HepG2 (cell line): ENCODE data around the gene SH3D21. TPM values are rescaled to one million over a fixed set of nuclear protein-coding genes. Genes with fewer than 3 reads are reported as not detected.

Experiments used
- GATAD1 ChIP-seq: IDR thresholded peaks from 2 replicates; pipeline ENCODE4 v1.6.1; 2016; ENCODE audit warnings: missing genetic modification reagents, missing compliant biosample characterization
- NRL ChIP-seq: sonication (generic); formaldehyde crosslinking; IDR thresholded peaks from 2 replicates; pipeline ENCODE4 v1.5.0; 2020; ENCODE audit warnings: missing genetic modification reagents, mild to moderate bottlenecking, moderate library complexity, borderline replicate concordance
- POLR2A ChIP-seq, 2 experiments: IDR thresholded peaks; 2 replicates each; pipeline ENCODE4 v1.6.1; 2011; ENCODE audit warnings: low read depth in 2 of 2, low read length in 2 of 2, mild to moderate bottlenecking in 1 of 2, moderate library complexity in 1 of 2; ENCODE audit not compliant: insufficient read depth in 1 of 2
- SAFB2 ChIP-seq: sonication (generic); formaldehyde crosslinking; IDR thresholded peaks from 2 replicates; pipeline ENCODE4 v1.5.1; 2020; ENCODE audit warnings: missing genetic modification reagents, low read depth, mild to moderate bottlenecking, borderline replicate concordance
- SALL1 ChIP-seq: sonication (generic); formaldehyde crosslinking; IDR thresholded peaks from 2 replicates; pipeline ENCODE4 v1.8.0; 2022; ENCODE audit warnings: mild to moderate bottlenecking, missing genetic modification reagents
- TAF1 ChIP-seq: sonication (generic); formaldehyde crosslinking; IDR thresholded peaks from 2 replicates; pipeline ENCODE4 v1.4.0; 2020; ENCODE audit warnings: missing genetic modification reagents
- TCF7 ChIP-seq: sonication (generic); IDR thresholded peaks from 2 replicates; pipeline ENCODE4 v1.6.1; 2016; ENCODE audit warnings: antibody characterized with exemption, low read depth
- TRIM24 ChIP-seq: sonication (generic); formaldehyde crosslinking; IDR thresholded peaks from 2 replicates; pipeline ENCODE4 v1.8.0; 2022; ENCODE audit warnings: mild to moderate bottlenecking, missing genetic modification reagents
- ZC3H13 ChIP-seq: sonication (generic); formaldehyde crosslinking; IDR thresholded peaks from 2 replicates; pipeline ENCODE4 v1.8.1; 2023; ENCODE audit warnings: mild to moderate bottlenecking, missing genetic modification reagents, moderate library complexity
- ZNF260 ChIP-seq: sonication (generic); formaldehyde crosslinking; IDR thresholded peaks from 2 replicates; pipeline ENCODE4 v1.4.0; 2020; ENCODE audit warnings: missing genetic modification reagents, low read depth, mild to moderate bottlenecking, borderline replicate concordance
- ZNF264 ChIP-seq: sonication (generic); formaldehyde crosslinking; IDR thresholded peaks from 2 replicates; pipeline ENCODE4 v1.4.0; 2020; ENCODE audit warnings: missing genetic modification reagents
- ZNF652 ChIP-seq: IDR thresholded peaks from 2 replicates; pipeline ENCODE4 v1.6.1; 2016; ENCODE audit warnings: low read depth, borderline replicate concordance
- ZNF891 ChIP-seq: sonication (generic); formaldehyde crosslinking; IDR thresholded peaks from 2 replicates; pipeline ENCODE4 v1.5.0; 2020; ENCODE audit warnings: mild to moderate bottlenecking, missing genetic modification reagents
- polyA plus RNA-seq, 8 experiments: library from polyadenylated mRNA; depleted of rRNA in 3 of 8; stranded (reverse) in 7 of 8; unstranded in 1 of 8; fragments of >200 nt; fragmentation: Illumina TruSeq in 4 of 8; extraction: Trizol in 4 of 8; gene quantifications; 2 replicates each; pipeline versions ENCODE4 v1.2.1 to v1.2.3, GENCODE V29; 2011 to 2016; ENCODE audit warnings: low read depth in 4 of 8, missing spikeins in 1 of 8, mixed read lengths in 1 of 8; ENCODE audit not compliant: insufficient read depth in 1 of 8
- total RNA-seq, 5 experiments: library from RNA; depleted of rRNA; stranded (reverse); fragments of >200 nt; fragmentation: Illumina TruSeq; extraction: Trizol; gene quantifications; 2 replicates each; pipeline ENCODE4 v1.2.3, GENCODE V29; 2016; ENCODE audit warnings: low read depth in 1 of 5
- TF ChIP-seq, protein P1 (sequence below): sonication (generic); formaldehyde crosslinking; IDR thresholded peaks from 2 replicates; pipeline ENCODE4 v1.5.1; 2020; ENCODE audit warnings: missing genetic modification reagents, mild to moderate bottlenecking, borderline replicate concordance
- TF ChIP-seq, protein P2 (sequence below): sonication (generic); formaldehyde crosslinking; IDR thresholded peaks from 2 replicates; pipeline ENCODE4 v1.4.0; 2020; ENCODE audit warnings: mild to moderate bottlenecking, missing genetic modification reagents
- TF ChIP-seq, protein P3 (sequence below): sonication (generic); formaldehyde crosslinking; IDR thresholded peaks from 2 replicates; pipeline ENCODE4 v1.5.0; 2020; ENCODE audit warnings: mild to moderate bottlenecking, missing genetic modification reagents, moderate library complexity
- TF ChIP-seq, protein P4 (sequence below): sonication (generic); formaldehyde crosslinking; IDR thresholded peaks from 2 replicates; pipeline ENCODE4 v1.9.0; 2021; ENCODE audit warnings: missing genetic modification reagents, borderline replicate concordance
- TF ChIP-seq, protein P5 (sequence below): IDR thresholded peaks from 2 replicates; pipeline ENCODE4 v1.6.1; 2016; ENCODE audit warnings: low read depth, control low read depth

The SH3D21 gene
- total and polyA plus RNA-seq, 2 of the 13 experiments (the other 11 are each of a cell fraction or from before 2014, with no cell fraction given): 5.1 to 8.6 TPM

DNA sequence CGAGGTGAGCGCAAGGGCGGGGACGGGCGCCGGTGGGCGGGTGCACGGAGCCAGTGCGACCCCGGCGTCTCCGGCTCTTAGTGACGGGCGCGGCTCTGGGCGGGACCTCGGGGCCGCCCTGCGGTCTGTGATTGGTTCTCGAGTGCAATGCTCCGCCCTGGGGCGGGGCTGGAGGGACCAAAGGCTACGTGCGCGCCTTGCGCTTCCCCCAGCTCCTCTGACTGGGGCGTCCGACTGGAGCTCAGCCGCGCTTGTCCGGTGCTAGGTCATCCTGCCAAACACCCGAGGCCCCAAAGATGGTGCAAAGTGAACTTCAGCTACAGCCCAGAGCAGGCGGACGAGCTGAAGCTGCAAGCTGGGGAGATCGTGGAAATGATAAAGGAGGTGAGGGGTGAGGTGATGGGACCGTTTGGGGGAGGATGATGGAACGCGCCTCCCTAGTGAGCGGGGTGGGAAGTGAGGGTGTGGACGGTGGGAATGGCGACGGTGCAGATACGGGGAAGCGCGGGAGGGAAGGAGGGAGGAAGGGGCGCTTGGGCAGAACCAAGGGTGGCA, 811 bp downstream of the SH3D21 start (continued):
- TF ChIP-seq, protein P1, sequence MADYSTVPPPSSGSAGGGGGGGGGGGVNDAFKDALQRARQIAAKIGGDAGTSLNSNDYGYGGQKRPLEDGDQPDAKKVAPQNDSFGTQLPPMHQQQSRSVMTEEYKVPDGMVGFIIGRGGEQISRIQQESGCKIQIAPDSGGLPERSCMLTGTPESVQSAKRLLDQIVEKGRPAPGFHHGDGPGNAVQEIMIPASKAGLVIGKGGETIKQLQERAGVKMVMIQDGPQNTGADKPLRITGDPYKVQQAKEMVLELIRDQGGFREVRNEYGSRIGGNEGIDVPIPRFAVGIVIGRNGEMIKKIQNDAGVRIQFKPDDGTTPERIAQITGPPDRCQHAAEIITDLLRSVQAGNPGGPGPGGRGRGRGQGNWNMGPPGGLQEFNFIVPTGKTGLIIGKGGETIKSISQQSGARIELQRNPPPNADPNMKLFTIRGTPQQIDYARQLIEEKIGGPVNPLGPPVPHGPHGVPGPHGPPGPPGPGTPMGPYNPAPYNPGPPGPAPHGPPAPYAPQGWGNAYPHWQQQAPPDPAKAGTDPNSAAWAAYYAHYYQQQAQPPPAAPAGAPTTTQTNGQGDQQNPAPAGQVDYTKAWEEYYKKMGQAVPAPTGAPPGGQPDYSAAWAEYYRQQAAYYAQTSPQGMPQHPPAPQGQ (CRISPR knock-in tag): no peak
- TF ChIP-seq TCF7: no peak
- TF ChIP-seq ZNF891 (CRISPR knock-in tag): 0 out of 2 replicates have a peak, but pooled peaks have one; percentile 10
- peak; percentile 96 to 99 for TF ChIP-seq POLR2A (IDR thresholded peaks at IDR 0.05; ENCODE audit: insufficient read depth in 1 of 2, low read depth in 2 of 2, low read length in 2 of 2)
- TF ChIP-seq ZNF264: no peak
- TF ChIP-seq TRIM24 (CRISPR knock-in tag): no peak
- TF ChIP-seq, protein P2, sequence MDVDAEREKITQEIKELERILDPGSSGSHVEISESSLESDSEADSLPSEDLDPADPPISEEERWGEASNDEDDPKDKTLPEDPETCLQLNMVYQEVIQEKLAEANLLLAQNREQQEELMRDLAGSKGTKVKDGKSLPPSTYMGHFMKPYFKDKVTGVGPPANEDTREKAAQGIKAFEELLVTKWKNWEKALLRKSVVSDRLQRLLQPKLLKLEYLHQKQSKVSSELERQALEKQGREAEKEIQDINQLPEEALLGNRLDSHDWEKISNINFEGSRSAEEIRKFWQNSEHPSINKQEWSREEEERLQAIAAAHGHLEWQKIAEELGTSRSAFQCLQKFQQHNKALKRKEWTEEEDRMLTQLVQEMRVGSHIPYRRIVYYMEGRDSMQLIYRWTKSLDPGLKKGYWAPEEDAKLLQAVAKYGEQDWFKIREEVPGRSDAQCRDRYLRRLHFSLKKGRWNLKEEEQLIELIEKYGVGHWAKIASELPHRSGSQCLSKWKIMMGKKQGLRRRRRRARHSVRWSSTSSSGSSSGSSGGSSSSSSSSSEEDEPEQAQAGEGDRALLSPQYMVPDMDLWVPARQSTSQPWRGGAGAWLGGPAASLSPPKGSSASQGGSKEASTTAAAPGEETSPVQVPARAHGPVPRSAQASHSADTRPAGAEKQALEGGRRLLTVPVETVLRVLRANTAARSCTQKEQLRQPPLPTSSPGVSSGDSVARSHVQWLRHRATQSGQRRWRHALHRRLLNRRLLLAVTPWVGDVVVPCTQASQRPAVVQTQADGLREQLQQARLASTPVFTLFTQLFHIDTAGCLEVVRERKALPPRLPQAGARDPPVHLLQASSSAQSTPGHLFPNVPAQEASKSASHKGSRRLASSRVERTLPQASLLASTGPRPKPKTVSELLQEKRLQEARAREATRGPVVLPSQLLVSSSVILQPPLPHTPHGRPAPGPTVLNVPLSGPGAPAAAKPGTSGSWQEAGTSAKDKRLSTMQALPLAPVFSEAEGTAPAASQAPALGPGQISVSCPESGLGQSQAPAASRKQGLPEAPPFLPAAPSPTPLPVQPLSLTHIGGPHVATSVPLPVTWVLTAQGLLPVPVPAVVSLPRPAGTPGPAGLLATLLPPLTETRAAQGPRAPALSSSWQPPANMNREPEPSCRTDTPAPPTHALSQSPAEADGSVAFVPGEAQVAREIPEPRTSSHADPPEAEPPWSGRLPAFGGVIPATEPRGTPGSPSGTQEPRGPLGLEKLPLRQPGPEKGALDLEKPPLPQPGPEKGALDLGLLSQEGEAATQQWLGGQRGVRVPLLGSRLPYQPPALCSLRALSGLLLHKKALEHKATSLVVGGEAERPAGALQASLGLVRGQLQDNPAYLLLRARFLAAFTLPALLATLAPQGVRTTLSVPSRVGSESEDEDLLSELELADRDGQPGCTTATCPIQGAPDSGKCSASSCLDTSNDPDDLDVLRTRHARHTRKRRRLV (CRISPR knock-in tag): no peak
- peak; percentile 53; the same call in 1 of the 2 replicates for TF ChIP-seq SAFB2
- TF ChIP-seq ZNF260 (CRISPR knock-in tag): no peak
- no peak; the same call in 1 of the 2 replicates for TF ChIP-seq ZC3H13 (CRISPR knock-in tag)
- TF ChIP-seq GATAD1 (CRISPR knock-in tag): peak; percentile 33; the same call in 1 of the 2 replicates
- peak; percentile 75; the same call in 1 of the 2 replicates for TF ChIP-seq TAF1 (CRISPR knock-in tag)
- peak; percentile 31; the same call in 1 of the 2 replicates for TF ChIP-seq NRL (CRISPR knock-in tag)
- peak; percentile 77; the same call in 1 of the 2 replicates for TF ChIP-seq SALL1 (CRISPR knock-in tag)
- TF ChIP-seq ZNF652 (CRISPR knock-in tag): no peak; the same call in 1 of the 2 replicates
- TF ChIP-seq, protein P3, sequence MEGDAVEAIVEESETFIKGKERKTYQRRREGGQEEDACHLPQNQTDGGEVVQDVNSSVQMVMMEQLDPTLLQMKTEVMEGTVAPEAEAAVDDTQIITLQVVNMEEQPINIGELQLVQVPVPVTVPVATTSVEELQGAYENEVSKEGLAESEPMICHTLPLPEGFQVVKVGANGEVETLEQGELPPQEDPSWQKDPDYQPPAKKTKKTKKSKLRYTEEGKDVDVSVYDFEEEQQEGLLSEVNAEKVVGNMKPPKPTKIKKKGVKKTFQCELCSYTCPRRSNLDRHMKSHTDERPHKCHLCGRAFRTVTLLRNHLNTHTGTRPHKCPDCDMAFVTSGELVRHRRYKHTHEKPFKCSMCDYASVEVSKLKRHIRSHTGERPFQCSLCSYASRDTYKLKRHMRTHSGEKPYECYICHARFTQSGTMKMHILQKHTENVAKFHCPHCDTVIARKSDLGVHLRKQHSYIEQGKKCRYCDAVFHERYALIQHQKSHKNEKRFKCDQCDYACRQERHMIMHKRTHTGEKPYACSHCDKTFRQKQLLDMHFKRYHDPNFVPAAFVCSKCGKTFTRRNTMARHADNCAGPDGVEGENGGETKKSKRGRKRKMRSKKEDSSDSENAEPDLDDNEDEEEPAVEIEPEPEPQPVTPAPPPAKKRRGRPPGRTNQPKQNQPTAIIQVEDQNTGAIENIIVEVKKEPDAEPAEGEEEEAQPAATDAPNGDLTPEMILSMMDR (CRISPR knock-in tag): peak; percentile 31; the same call in 1 of the 2 replicates
- TF ChIP-seq, protein P4, sequence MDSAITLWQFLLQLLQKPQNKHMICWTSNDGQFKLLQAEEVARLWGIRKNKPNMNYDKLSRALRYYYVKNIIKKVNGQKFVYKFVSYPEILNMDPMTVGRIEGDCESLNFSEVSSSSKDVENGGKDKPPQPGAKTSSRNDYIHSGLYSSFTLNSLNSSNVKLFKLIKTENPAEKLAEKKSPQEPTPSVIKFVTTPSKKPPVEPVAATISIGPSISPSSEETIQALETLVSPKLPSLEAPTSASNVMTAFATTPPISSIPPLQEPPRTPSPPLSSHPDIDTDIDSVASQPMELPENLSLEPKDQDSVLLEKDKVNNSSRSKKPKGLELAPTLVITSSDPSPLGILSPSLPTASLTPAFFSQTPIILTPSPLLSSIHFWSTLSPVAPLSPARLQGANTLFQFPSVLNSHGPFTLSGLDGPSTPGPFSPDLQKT (CRISPR knock-in tag): no peak
- TF ChIP-seq, protein P5, sequence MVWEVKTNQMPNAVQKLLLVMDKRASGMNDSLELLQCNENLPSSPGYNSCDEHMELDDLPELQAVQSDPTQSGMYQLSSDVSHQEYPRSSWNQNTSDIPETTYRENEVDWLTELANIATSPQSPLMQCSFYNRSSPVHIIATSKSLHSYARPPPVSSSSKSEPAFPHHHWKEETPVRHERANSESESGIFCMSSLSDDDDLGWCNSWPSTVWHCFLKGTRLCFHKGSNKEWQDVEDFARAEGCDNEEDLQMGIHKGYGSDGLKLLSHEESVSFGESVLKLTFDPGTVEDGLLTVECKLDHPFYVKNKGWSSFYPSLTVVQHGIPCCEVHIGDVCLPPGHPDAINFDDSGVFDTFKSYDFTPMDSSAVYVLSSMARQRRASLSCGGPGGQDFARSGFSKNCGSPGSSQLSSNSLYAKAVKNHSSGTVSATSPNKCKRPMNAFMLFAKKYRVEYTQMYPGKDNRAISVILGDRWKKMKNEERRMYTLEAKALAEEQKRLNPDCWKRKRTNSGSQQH (CRISPR knock-in tag): peak; percentile 87; the same call in 1 of the 2 replicates
